Fibroblast of lung (primary cell): Measurements from ENCODE around the gene PRKCH.

Experiments used
- EZH2 ChIP-seq: IDR thresholded peaks from 2 replicates; pipeline ENCODE4 v1.5.1; 2012; ENCODE audit warnings: low read length, control low read depth, mild to moderate bottlenecking; ENCODE audit errors: missing control alignments
- TF ChIP-seq, protein P1 (sequence below), 2 donors: IDR thresholded peaks in 1 of 2; conservative IDR thresholded peaks in 1 of 2; 1 replicate in 1 of 2; 2 replicates in 1 of 2; pipeline ENCODE4 v1.5.1; 2011 to 2012; ENCODE audit warnings: low read length in 2 of 2, control low read depth in 1 of 2, inconsistent platforms in 1 of 2, low read depth in 1 of 2, mild to moderate bottlenecking in 1 of 2

DNA sequence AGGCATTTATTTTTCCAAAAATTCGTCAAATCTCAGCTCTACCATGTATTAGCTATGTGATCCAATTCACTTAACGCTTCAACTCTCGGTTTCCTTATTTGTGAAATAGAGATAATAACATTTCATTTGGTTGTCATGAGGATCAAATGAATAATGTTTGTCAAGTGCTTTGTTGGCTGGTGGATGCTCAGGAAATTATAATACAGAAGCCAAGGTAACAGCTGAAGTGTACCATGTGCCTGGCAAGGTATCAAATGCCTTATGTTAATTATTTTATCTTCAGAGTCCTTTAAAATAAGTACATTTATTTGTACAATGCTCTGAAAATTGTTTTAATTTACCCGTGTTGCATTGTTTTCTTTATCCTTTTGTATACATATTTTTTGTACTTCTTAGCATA is 6.1 kb upstream of the PRKCH start:
- no peak for TF ChIP-seq EZH2
- TF ChIP-seq, protein P1, sequence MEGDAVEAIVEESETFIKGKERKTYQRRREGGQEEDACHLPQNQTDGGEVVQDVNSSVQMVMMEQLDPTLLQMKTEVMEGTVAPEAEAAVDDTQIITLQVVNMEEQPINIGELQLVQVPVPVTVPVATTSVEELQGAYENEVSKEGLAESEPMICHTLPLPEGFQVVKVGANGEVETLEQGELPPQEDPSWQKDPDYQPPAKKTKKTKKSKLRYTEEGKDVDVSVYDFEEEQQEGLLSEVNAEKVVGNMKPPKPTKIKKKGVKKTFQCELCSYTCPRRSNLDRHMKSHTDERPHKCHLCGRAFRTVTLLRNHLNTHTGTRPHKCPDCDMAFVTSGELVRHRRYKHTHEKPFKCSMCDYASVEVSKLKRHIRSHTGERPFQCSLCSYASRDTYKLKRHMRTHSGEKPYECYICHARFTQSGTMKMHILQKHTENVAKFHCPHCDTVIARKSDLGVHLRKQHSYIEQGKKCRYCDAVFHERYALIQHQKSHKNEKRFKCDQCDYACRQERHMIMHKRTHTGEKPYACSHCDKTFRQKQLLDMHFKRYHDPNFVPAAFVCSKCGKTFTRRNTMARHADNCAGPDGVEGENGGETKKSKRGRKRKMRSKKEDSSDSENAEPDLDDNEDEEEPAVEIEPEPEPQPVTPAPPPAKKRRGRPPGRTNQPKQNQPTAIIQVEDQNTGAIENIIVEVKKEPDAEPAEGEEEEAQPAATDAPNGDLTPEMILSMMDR (conservative IDR thresholded peaks at IDR 0.05 in 1 of 2, IDR thresholded peaks at IDR 0.05 in 1 of 2; ENCODE audit: low read depth in 1 of 2, low read length in 2 of 2): no peak
